ENCODE results near the gene CCDC47.

The CCDC47 gene, protein sequence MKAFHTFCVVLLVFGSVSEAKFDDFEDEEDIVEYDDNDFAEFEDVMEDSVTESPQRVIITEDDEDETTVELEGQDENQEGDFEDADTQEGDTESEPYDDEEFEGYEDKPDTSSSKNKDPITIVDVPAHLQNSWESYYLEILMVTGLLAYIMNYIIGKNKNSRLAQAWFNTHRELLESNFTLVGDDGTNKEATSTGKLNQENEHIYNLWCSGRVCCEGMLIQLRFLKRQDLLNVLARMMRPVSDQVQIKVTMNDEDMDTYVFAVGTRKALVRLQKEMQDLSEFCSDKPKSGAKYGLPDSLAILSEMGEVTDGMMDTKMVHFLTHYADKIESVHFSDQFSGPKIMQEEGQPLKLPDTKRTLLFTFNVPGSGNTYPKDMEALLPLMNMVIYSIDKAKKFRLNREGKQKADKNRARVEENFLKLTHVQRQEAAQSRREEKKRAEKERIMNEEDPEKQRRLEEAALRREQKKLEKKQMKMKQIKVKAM

DNA sequence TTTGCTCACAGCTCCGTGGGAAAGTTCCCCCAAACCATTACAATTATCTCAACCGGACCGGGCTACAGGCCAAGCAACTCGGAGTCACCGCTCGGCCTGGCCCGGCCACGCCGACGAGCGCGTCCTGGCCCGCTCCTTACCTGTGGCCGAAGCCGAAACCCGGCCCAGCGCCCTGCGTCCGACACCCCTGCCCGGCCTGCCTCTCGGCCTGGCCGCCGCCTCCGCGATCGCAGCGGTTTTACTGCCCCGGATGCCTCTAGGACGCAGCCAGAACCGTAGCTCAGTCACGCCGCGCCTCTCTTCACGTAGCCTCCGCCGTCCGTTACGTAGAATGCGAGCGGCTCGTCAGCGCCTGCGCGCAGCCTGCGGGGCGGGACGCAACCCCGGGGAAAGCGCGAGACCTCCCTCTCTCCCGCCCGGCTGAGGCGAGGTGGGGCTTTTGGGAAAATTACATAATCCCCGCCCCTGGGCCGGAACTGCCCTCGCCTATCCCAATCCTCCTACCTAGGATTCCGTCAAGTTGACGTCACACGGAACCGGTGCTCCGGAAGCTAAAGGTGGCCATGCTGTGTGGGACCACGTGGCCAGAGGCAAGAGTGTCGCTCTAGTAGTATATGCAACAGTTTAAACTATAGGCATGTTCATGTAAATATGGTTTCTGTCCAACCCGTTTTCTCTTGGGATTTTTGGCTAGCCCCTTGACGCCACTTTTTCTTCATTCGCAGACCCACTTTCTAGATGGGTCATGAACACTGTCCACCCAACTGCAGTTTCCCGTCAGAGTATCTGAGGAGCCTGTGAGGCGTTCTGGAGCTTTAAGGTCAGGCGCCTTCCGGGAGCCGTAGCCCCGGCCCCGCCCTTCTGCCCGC is at the start of gene CCDC47:
Gene CCDC47 (minus strand): TSS at position 326 of the 869 bp plus-strand sequence. CDS start 7,422 bp downstream, outside the sequence.
- H3K36me3 ChIP-seq = peaks cover 0 to 14% (median 9%) of the 10 kb centered on the region in 3 donors
- TF ChIP-seq, protein P1, sequence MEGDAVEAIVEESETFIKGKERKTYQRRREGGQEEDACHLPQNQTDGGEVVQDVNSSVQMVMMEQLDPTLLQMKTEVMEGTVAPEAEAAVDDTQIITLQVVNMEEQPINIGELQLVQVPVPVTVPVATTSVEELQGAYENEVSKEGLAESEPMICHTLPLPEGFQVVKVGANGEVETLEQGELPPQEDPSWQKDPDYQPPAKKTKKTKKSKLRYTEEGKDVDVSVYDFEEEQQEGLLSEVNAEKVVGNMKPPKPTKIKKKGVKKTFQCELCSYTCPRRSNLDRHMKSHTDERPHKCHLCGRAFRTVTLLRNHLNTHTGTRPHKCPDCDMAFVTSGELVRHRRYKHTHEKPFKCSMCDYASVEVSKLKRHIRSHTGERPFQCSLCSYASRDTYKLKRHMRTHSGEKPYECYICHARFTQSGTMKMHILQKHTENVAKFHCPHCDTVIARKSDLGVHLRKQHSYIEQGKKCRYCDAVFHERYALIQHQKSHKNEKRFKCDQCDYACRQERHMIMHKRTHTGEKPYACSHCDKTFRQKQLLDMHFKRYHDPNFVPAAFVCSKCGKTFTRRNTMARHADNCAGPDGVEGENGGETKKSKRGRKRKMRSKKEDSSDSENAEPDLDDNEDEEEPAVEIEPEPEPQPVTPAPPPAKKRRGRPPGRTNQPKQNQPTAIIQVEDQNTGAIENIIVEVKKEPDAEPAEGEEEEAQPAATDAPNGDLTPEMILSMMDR (IDR thresholded peaks at IDR 0.05) = no peak
- no peaks in the 10 kb centered on the region for H3K9me3 ChIP-seq
- DNase-seq = peak; percentile 99 to 100
- H3K27me3 ChIP-seq = no peaks in the 10 kb centered on the region
- peak within 1 kb of the TSS; percentile 93 to 97 for H3K27ac ChIP-seq
- H3K4me3 ChIP-seq = peak within 1 kb of the TSS; percentile 95 to 96
- H3K4me1 ChIP-seq = peaks cover 0 to 63% (median 32%) of the 10 kb centered on the region in 4 donors
- intact Hi-C loops (cut with DNase I; ENCODE audit: low total_unique reads) = loop anchor here (5.0 kb wide), 1 partner anchor 64 kb away; no protein-coding TSS in a partner anchor

DNA sequence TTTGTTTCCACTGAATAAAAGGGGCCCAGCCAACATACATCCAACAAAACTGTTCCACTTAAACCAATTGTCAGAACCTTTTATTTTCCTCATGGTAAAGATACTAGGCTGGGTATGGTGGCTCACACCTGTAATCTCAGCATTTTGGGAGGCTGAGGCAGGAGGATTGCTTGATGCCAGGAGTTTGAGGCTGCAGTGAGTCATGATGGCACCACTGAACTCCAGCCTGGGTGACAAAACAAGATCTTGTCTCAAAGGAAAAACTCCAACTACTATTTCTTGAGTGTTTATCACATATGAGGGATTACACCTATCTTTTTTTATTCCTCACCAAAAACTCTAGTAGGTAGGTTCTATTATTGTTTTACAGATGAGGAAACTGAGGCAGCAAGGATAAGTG is 49.1 kb upstream of the CCDC47 start:
- Histone ChIP-seq H3K27ac (no peak overlapping the region), H3K9me3 (no peaks in the 10 kb centered on the region), H3K4me3 (no peak overlapping the region), H3K4me1 (peaks cover 0 to 15% (median 8%) of the 10 kb centered on the region in 4 donors), H3K36me3 (peaks cover 76 to 83% (median 77%) of the 10 kb centered on the region in 3 donors), H3K27me3 (no peaks in the 10 kb centered on the region)
- DNase-seq = no peak
- intact Hi-C loops (cut with DNase I; ENCODE audit: low total_unique reads) = no loop called here
- TF ChIP-seq, protein P1 (IDR thresholded peaks at IDR 0.05) = no peak

DNA sequence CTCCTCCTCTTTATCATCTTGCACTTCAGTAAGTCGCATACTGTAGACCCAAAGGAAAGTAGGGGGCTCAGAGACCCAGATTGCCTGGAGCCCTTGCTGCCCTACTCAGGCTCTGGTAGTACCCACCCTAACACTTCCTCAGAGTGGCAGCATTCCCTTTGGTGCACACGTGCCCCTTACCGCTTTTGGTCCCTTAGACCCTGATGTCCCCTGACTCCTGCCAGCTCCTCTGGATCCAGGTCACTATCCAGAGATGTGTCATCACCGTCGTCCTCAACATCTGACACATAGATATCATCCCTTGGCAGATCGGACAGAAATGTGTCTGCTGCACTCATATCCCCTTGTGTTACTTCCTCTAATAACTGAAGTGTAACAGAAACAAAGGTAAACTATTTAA is 48.4 kb upstream of the CCDC47 start:
- no peaks in the 10 kb centered on the region for H3K9me3 ChIP-seq
- H3K4me1 ChIP-seq = peaks cover 0 to 15% (median 8%) of the 10 kb centered on the region in 4 donors
- intact Hi-C loops (cut with DNase I; ENCODE audit: low total_unique reads) = no loop called here
- no peak overlapping the region for H3K27ac ChIP-seq
- H3K4me3 ChIP-seq = no peak overlapping the region
- TF ChIP-seq, protein P1 (IDR thresholded peaks at IDR 0.05) = no peak
- no peak for DNase-seq
- H3K27me3 ChIP-seq = no peaks in the 10 kb centered on the region
- peaks cover 84 to 90% (median 85%) of the 10 kb centered on the region in 3 donors for H3K36me3 ChIP-seq

DNA sequence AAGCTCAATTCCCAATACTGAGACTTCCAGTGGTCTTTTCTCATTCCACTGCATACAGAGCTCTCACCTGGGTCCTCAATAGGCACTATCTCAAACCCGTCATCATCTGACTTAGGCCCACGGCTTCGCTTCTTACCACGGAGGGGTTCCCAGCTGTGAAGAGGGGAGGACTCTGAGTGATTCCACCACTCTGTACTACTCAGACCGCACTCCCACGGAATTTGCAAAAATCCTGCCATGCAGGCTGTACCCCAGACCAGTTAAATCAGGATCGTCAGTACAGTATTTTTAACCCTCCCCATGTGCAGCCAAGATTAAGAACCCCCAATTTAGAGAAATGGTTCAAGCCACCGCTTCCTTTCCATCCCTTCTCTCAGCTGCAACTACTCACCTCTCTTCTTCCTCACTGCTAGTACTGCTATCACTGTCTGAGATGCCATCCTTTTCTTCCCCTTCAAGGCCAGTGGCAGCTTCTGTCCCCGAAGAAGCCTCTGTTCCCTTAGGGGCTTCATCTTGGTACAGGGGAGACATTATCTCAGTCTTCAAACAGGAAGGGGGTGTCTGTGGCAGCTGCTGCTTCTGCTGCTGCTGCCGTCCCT is 47.7 kb upstream of the CCDC47 start:
- H3K36me3 ChIP-seq = peaks cover 90 to 98% (median 90%) of the 10 kb centered on the region in 3 donors
- no peak for DNase-seq
- no peak overlapping the region for H3K4me3 ChIP-seq
- intact Hi-C loops (cut with DNase I; ENCODE audit: low total_unique reads) = no loop called here
- TF ChIP-seq, protein P1 (IDR thresholded peaks at IDR 0.05) = no peak
- H3K4me1 ChIP-seq = peaks cover 0 to 10% (median 4%) of the 10 kb centered on the region in 4 donors
- no peaks in the 10 kb centered on the region for H3K9me3 ChIP-seq
- H3K27me3 ChIP-seq = no peaks in the 10 kb centered on the region
- no peak overlapping the region for H3K27ac ChIP-seq

Data from tibial artery (tissue), 4 donors.